T-helper 2 cell treated with Interferon-gamma antibody and Interleukin-4, amounts not matched to agents 5 μg/mL and 100 μg/mL, for 36 hours (primary cell): ENCODE data around the gene SOBP.

ENCODE experiments used
- DNase-seq: peaks from one replicate; pipeline ENCODE4 v3.0.0; 2021; ENCODE audit warnings: low spot score
- H3K27ac Mint-ChIP-seq: one replicate; pipeline ENCODE4 v1.8.0; 2021; ENCODE audit warnings: mild to moderate bottlenecking, mixed read lengths
- H3K27me3 Mint-ChIP-seq: one replicate; pipeline ENCODE4 v1.8.0; 2021; ENCODE audit warnings: low read depth, mixed read lengths
- H3K36me3 Mint-ChIP-seq: one replicate; pipeline ENCODE4 v1.8.0; 2021; ENCODE audit warnings: low read depth, mixed read lengths
- H3K4me1 Mint-ChIP-seq: one replicate; pipeline ENCODE4 v1.8.0; 2021; ENCODE audit warnings: low read depth, mixed read lengths
- H3K4me3 Mint-ChIP-seq: one replicate; pipeline ENCODE4 v1.8.0; 2022; ENCODE audit warnings: mild to moderate bottlenecking, moderate library complexity, mixed read lengths
- H3K9me3 Mint-ChIP-seq: one replicate; pipeline ENCODE4 v1.8.0; 2021; ENCODE audit warnings: mixed read lengths

The SOBP gene, protein sequence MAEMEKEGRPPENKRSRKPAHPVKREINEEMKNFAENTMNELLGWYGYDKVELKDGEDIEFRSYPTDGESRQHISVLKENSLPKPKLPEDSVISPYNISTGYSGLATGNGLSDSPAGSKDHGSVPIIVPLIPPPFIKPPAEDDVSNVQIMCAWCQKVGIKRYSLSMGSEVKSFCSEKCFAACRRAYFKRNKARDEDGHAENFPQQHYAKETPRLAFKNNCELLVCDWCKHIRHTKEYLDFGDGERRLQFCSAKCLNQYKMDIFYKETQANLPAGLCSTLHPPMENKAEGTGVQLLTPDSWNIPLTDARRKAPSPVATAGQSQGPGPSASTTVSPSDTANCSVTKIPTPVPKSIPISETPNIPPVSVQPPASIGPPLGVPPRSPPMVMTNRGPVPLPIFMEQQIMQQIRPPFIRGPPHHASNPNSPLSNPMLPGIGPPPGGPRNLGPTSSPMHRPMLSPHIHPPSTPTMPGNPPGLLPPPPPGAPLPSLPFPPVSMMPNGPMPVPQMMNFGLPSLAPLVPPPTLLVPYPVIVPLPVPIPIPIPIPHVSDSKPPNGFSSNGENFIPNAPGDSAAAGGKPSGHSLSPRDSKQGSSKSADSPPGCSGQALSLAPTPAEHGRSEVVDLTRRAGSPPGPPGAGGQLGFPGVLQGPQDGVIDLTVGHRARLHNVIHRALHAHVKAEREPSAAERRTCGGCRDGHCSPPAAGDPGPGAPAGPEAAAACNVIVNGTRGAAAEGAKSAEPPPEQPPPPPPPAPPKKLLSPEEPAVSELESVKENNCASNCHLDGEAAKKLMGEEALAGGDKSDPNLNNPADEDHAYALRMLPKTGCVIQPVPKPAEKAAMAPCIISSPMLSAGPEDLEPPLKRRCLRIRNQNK

DNA sequence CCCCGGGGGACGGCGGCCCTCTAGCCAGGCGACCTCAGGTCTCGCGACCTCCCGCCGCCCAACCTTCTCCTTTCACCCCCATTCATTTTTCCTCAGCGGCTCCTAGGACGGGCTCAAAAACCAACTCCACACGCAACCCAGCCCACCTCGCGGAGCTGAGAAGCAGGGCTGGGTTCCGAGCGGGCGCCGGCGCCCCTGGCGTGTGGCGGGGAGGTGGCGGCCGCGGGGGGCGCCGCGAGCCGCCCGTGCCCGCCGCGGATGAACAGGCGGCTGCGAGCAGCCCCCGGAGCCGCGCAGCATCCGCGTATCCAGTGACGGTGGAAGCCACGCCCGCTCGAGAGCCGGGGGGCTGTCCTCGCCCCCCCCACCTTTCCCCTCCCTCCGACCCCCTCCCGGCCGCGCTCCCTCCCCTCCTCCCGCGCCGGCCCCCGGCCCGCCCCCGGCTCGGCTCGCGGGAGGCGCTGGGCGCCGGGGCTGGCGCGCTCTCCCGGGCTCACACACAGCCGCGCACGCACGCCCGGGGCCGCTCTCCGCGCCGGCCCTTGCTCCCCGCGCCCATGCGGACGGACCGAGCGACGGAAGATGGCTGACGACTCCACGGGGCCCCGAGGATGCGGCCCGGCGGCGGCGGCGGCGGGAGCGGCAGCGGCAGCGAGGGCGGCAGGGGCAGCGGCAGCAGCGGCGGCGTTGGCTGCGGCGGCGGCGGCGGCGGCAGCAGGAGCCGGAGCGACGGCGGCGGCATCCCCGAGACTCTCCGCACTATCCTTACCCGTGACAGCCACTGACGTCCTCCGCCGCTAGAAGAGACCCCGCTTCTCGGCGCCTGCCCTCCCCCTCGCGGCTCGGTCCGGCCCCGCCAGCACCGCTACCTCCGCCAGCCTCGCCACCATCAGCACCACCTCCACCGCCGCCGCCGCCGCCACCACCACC lies at the start of gene SOBP:
TSS of gene SOBP (plus strand) at position 482 of the 930 bp plus-strand sequence. CDS start 500 bp downstream, outside the sequence.
- peak; percentile 24 for DNase-seq
- H3K4me1 Mint-ChIP-seq: peaks cover 7% of the 10 kb centered on the region
- no peaks in the 10 kb centered on the region for H3K9me3 Mint-ChIP-seq
- H3K27me3 Mint-ChIP-seq: peaks cover 44% of the 10 kb centered on the region
- peak within 1 kb of the TSS; percentile 92 for H3K4me3 Mint-ChIP-seq
- no peak within 1 kb of the TSS for H3K27ac Mint-ChIP-seq
- no peaks in the 10 kb centered on the region for H3K36me3 Mint-ChIP-seq

DNA sequence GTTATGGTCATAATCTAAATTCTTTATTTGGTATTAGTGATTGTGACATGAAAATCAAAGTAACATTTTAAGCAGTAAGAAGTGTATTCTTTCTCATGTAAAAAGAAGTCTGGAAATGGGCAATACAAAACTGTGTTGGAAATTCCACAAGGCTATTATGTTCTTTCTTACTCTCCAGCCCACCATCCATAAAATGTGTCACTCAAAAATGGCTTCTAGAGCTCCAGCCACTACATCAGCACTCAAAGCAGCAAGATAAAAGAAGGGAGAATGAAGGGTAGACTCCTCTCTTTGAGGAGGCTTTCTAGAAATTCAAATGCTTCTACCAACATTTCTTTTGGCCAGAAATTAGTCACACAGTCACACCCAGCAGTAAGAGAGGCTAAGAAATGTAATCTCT lies 49.0 kb upstream of the SOBP start:
- DNase-seq: no peak
- peaks cover 9% of the 10 kb centered on the region for H3K36me3 Mint-ChIP-seq
- no peaks in the 10 kb centered on the region for H3K9me3 Mint-ChIP-seq
- H3K4me3 Mint-ChIP-seq: no peak overlapping the region
- H3K4me1 Mint-ChIP-seq: peaks cover 1% of the 10 kb centered on the region
- no peak overlapping the region for H3K27ac Mint-ChIP-seq
- no peaks in the 10 kb centered on the region for H3K27me3 Mint-ChIP-seq

DNA sequence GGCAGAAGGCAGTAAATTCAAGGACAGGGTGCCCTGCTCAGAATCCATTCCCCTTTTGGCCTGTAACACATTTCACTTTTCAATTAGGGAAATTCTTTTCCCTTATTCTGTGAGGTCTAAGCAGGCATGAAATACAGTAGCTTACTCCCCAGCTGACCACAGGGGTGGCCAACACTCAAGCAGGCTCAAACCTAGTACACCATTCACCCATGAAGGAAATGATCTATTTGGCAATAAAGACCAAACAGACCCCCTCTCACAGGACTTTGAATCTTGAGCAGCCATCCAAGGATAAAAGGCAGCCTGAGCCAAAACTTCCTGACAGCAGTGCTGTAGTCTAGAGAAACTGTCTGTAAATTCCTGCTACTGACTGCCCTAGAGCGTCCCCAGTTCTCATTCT lies 48.2 kb upstream of the SOBP start:
- H3K9me3 Mint-ChIP-seq: peaks cover 4% of the 10 kb centered on the region

DNA sequence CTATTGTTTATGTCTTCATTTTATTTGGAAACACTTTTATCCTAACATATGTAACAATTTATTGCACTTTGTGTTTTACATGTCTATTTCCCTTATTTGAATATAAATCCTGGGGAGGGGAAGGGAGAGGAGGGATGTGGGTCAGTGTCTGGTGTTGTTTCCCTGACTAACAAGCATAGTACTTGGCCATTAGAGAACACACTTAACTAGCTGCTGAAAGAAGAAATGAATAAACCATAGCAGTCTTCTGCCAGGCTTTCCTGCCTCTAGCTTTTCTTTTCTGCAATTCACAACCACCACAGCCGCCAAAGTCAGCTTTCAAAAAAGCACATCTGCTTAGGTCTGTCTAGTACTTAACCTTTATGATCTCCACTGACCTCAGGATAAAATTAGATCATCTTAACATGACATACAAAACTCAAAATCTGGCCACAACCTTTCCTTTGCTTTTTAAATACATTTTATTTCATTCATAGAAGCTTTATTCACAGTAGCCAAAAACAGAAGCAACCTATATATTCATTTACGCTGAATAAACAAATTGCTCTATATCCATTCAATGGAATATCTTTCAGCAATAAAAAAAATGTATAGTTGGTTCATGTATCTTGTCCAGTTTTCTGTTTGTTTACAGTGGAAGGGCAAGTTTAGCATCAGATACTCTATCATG lies 46.8 kb upstream of the SOBP start:
- Mint-ChIP-seq H3K36me3 (peaks cover 14% of the 10 kb centered on the region), H3K9me3 (peaks cover 15% of the 10 kb centered on the region), H3K27me3 (no peaks in the 10 kb centered on the region), H3K27ac (no peak overlapping the region), H3K4me1 (no peaks in the 10 kb centered on the region), H3K4me3 (no peak overlapping the region)
- no peak for DNase-seq

More for the DNA sequence above, 48.2 kb upstream of the SOBP start:
- no peaks in the 10 kb centered on the region for H3K27me3 Mint-ChIP-seq
- peaks cover 14% of the 10 kb centered on the region for H3K36me3 Mint-ChIP-seq
- H3K4me3 Mint-ChIP-seq: no peak overlapping the region
- no peak for DNase-seq
- peaks cover 1% of the 10 kb centered on the region for H3K4me1 Mint-ChIP-seq
- no peak overlapping the region for H3K27ac Mint-ChIP-seq

DNA sequence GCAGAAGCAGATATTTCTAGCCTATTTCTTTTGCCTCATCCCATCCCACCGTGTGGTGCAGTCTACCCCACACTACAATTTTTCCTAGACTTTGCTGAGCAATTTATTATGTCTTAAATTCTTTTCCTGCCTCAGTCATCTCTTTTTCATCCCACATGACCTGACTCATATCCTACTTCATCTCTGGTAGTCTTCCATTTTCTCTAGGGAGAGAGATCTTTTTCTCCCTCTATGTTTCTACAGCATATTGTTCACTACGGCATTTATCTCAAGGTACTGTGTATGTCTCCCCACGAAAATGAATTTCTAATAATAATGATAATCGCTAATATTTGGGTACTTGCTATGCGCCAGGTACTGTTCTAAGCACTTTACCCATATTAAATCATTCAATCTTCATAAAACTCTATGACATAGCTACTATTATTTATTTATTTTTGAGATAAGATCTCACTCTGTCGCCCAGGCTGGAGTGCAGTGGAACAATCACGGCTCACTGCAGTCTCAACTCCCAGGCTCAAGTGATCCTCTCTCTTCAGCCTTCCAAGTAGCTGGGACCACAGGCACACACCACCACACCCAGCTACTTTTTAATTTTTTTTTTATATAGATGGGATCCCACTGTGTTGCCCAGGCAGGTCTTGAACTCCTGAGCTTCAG lies 46.2 kb upstream of the SOBP start:
- no peak for DNase-seq
- H3K9me3 Mint-ChIP-seq: peaks cover 21% of the 10 kb centered on the region
- no peaks in the 10 kb centered on the region for H3K4me1 Mint-ChIP-seq
- H3K27me3 Mint-ChIP-seq: no peaks in the 10 kb centered on the region
- H3K4me3 Mint-ChIP-seq: no peak overlapping the region
- peaks cover 18% of the 10 kb centered on the region for H3K36me3 Mint-ChIP-seq
- H3K27ac Mint-ChIP-seq: no peak overlapping the region

DNA sequence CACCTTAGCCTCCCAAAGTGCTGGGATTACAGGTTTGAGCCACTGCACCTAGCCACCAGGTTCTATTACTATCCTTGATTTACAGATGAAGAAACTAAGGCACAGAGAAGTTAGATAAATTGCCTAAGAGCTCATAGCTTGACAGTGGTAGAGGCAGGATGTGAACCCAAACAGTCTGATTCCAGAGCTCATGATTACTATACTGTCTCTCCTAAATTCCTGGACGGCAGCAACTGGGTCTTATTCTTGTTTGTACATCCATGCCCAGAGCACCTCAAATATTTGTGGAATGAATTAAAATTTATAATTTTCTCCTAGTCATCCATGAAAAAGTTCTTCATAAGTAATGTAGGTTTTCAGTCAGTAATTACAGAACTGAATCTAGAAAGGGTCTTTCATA lies 45.6 kb upstream of the SOBP start:
- Mint-ChIP-seq H3K4me3 (no peak overlapping the region), H3K4me1 (no peaks in the 10 kb centered on the region), H3K27ac (no peak overlapping the region), H3K9me3 (peaks cover 27% of the 10 kb centered on the region), H3K27me3 (no peaks in the 10 kb centered on the region), H3K36me3 (peaks cover 22% of the 10 kb centered on the region)
- DNase-seq: no peak

DNA sequence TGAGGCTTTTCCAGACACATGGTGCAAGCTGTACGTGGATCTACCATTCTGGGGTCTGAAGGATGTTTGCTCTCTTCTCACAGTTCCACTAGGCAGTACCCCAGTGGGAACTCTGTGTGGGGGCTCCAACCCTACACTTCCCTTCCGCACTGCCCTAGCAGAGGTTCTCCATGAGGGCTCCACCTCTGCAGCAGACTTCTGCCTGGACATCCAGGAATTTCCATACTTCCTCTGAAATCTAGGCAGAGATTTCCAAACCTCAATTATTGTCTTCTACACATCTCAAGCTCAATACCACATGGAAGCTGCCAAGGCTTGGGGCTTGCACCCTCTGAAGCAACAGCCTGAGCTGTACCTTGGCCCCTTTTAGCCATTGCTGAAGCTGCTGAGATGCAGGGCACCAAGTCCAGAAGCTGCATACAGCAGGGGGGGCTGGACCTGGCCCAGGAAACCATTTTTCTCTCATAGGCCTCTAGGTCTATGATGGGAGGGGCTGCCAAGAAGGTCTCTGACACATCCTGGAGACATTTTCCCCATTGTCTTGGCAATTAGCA lies 42.2 kb upstream of the SOBP start:
- H3K9me3 Mint-ChIP-seq: peaks cover 44% of the 10 kb centered on the region
- H3K36me3 Mint-ChIP-seq: peaks cover 35% of the 10 kb centered on the region
- H3K4me1 Mint-ChIP-seq: no peaks in the 10 kb centered on the region
- no peak for DNase-seq
- no peaks in the 10 kb centered on the region for H3K27me3 Mint-ChIP-seq
- H3K27ac Mint-ChIP-seq: no peak overlapping the region
- H3K4me3 Mint-ChIP-seq: no peak overlapping the region

DNA sequence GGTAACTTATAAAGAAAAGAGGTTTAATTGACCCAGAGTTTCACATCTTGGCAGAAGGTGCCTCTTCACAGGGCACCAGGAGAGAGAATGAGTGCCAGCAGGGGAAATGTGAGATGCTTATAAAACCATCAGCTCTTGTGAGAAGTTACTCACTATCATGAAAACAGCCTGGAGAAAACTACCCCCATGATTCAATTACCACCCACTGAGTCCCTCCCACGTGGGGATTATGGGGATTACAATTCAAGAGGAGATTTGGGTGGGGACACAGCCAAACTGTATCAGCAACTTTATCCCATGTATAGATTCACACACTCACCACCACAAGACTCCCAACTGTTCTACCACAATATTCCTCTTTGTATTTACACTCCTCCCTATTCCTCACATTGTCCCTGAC lies 41.1 kb upstream of the SOBP start:
- Mint-ChIP-seq H3K4me3 (no peak overlapping the region), H3K27ac (no peak overlapping the region), H3K27me3 (no peaks in the 10 kb centered on the region), H3K36me3 (peaks cover 39% of the 10 kb centered on the region), H3K4me1 (no peaks in the 10 kb centered on the region), H3K9me3 (peaks cover 44% of the 10 kb centered on the region)
- no peak for DNase-seq

DNA sequence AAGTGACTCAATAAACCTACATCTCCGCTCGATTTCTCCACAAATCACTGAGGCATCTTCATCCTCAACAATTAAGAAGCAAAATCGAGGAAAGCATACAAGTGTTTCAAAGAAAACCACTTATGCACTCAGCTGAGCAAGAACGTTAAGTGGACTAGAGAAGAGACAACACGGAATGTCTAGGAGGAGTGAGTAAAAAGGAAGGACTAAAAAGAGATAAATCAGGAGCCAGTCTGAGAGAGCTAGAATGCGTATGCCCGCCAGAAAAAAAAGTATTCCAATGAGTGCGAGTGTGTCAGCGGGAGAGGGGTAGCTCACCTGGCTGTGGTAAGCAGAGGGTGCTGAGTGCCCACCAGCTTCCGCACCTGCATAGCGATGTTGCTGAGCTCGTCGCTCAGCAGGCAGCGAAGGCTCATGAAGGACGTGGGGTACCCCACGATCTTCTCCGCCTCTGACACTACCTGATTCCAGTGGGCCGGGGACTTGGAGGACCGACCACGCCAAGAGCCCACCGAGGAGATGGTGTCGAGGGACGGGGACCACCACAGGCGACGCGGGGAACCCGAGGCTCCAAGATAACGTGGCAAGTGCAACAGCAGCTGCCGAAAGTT lies 31.1 kb upstream of the SOBP start:
- no peaks in the 10 kb centered on the region for H3K9me3 Mint-ChIP-seq
- DNase-seq: no peak
- H3K4me3 Mint-ChIP-seq: peak overlapping the region; percentile 89

DNA sequence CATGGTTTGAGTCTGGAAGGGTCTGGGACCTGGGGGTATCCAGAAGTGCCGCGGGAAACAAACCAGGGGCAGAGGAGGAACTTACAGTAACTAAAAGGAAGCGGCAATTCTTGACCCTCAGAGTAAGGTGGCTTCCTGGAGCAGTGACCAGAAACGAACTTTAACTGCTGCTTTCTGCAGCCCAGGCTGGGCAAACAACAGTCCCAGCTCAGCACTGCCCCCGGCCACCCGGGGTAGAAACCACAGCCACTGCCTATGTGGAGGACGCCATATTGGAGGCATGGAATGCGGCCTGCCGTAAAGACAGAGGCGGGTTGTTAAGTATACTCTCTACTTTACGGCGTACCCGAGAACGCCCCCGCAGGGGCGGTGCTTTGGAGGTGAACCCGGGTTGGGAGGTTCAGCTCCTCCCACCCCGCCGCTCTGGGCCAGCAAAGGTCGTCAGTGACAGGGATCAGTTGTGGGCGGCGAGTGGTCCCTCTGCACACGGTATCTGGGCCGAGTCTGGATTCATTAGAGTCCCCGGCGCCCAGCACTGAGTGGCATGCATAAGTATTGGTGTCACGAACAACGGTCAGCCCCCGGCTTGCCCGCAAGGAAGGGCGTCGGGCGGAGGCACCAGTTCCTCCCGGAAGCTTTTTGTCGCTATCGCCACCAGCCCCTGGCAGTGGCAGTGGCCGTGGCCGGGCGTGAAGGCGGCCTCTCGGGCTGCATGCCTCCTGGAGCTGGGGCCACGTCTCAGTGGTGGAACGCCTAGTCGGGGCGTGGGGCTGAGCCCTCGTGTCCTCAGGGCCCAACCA lies 30.4 kb upstream of the SOBP start, which contains the start of gene PDSS2:
TSS of gene PDSS2 (minus strand) at position 282 of the 800 bp plus-strand sequence. CDS start at position 3, 279 bp downstream.
- Mint-ChIP-seq H3K4me3 (peak within 1 kb of the TSS; percentile 89), H3K27ac (peak within 1 kb of the TSS; percentile 96), H3K4me1 (peaks cover 17% of the 10 kb centered on the region), H3K9me3 (no peaks in the 10 kb centered on the region), H3K36me3 (peaks cover 6% of the 10 kb centered on the region), H3K27me3 (peaks cover 2% of the 10 kb centered on the region)
- DNase-seq: peak; percentile 99

More for the DNA sequence above, 31.1 kb upstream of the SOBP start:
- Mint-ChIP-seq H3K36me3 (peaks cover 6% of the 10 kb centered on the region), H3K27ac (peak overlapping the region; percentile 96), H3K27me3 (peaks cover 2% of the 10 kb centered on the region), H3K4me1 (peaks cover 17% of the 10 kb centered on the region)

DNA sequence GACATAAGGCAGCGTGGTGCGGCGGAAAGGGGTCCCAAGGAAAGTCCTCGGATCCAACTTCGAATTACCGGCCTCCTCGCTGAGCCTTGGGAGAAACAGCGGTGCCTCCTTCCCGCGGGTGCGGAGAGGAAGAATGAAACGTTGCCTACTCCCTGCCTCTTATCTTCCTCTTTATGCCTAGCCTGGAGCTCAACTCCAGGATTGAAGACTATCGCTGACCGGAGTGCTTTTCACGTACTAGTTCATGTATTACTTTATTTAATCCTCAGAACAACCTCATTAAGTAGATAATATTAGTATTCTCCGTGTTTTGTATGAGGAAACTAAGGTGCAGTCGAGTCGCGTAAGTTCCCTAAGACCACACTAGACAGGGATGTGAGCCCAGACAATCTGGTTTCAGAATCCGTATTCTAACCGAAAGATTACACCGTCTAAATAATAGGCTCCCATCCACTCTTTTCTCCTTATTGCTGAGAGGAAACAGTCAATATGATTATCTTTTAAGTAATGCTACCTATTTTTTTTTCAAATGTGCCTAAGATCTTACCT lies 29.8 kb upstream of the SOBP start:
- peak overlapping the region; percentile 89 for H3K4me3 Mint-ChIP-seq
- peaks cover 16% of the 10 kb centered on the region for H3K4me1 Mint-ChIP-seq
- no peak for DNase-seq
- no peaks in the 10 kb centered on the region for H3K9me3 Mint-ChIP-seq
- H3K27me3 Mint-ChIP-seq: peaks cover 2% of the 10 kb centered on the region
- peak overlapping the region; percentile 96 for H3K27ac Mint-ChIP-seq
- H3K36me3 Mint-ChIP-seq: peaks cover 4% of the 10 kb centered on the region
